Left ventricle myocardium inferior (tissue), 1 donor: ENCODE results near the gene YPEL1. TPM values are rescaled to one million over a fixed set of nuclear protein-coding genes. Genes with fewer than 3 reads are reported as not detected.

Experiments
- DNase-seq: peaks from one replicate; pipeline ENCODE4 v3.0.0-alpha.2; 2020
- H3K27ac ChIP-seq: fragments of 200-600 bp; replicated peaks from 2 replicates; pipeline ENCODE4 v1.8.0; 2021
- H3K27me3 ChIP-seq: fragments of 200-600 bp; 2 replicates; pipeline ENCODE4 v1.8.0; 2021; ENCODE audit warnings: low read depth
- H3K36me3 ChIP-seq: fragments of 200-600 bp; 2 replicates; pipeline ENCODE4 v1.8.0; 2021
- H3K4me1 ChIP-seq: fragments of 200-600 bp; 2 replicates; pipeline ENCODE4 v1.8.0; 2021
- H3K4me3 ChIP-seq: fragments of 200-600 bp; 2 replicates; pipeline ENCODE4 v1.8.0; 2021; ENCODE audit warnings: mild to moderate bottlenecking, moderate library complexity
- H3K9me3 ChIP-seq: fragments of 200-600 bp; replicated peaks from 2 replicates; pipeline ENCODE4 v1.8.0; 2021
- CTCF ChIP-seq: fragments of 200-600 bp; IDR thresholded peaks from 2 replicates; pipeline ENCODE4 v1.8.0; 2021; ENCODE audit warnings: antibody characterized with exemption, mild to moderate bottlenecking, borderline replicate concordance
- intact Hi-C: fragments of 100-400 bp; cut with micrococcal nuclease; formaldehyde crosslinking; loops from one replicate; pipeline ENCODE4 v1.11.0; 2022
- total RNA-seq: library from RNA; stranded (reverse); fragmentation: NEBNext Ultra II Directional; extraction: Animal tissue kit (Norgen Biotek cat#: 25700); gene quantifications from one replicate; pipeline ENCODE4 v1.2.1, GENCODE V29; 2021
- donor health status: DM: no; HTN: yes; CAD: no; lungs with severe emphysema.

YPEL1 gene
- total RNA-seq, 1 donor from 2014 or later, result 8.3 TPM

- Histone ChIP-seq H3K36me3 (peaks cover 3% of the 10 kb centered on the region), H3K4me1 (peaks cover 17% of the 10 kb centered on the region), H3K4me3 (no peak overlapping the region), H3K9me3 (no peaks in the 10 kb centered on the region), H3K27me3 (no peaks in the 10 kb centered on the region), H3K27ac (no peak overlapping the region)
- TF ChIP-seq CTCF, result no peak
- intact Hi-C loops, result loop anchor here (5.0 kb wide), 1 partner anchor 223 kb away; no protein-coding TSS in a partner anchor
- DNase-seq, result no peak
These were observed 20.8 kb downstream of the YPEL1 start for GRCh38 chr22:21714786-21715185.

- intact Hi-C loops, result loop anchor here (5.0 kb wide), 1 partner anchor 223 kb away; no protein-coding TSS in a partner anchor
- no peak for TF ChIP-seq CTCF
These were observed 21.4 kb downstream of the YPEL1 start for GRCh38 chr22:21714059-21714770.

GRCh38 chr22:21713428-21714058 is 22.1 kb downstream of the YPEL1 start:
- Histone ChIP-seq H3K4me3 (peak overlapping the region; percentile 31), H3K36me3 (peaks cover 3% of the 10 kb centered on the region), H3K27me3 (no peaks in the 10 kb centered on the region), H3K4me1 (peaks cover 20% of the 10 kb centered on the region), H3K9me3 (no peaks in the 10 kb centered on the region), H3K27ac (no peak overlapping the region)
- TF ChIP-seq CTCF, result no peak
- DNase-seq, result no peak
- intact Hi-C loops, result loop anchor here (5.0 kb wide), 1 partner anchor 224 kb away; no protein-coding TSS in a partner anchor

More at GRCh38 chr22:21714059-21714770, 21.4 kb downstream of the YPEL1 start:
- Histone ChIP-seq H3K9me3 (no peaks in the 10 kb centered on the region), H3K27ac (no peak overlapping the region), H3K27me3 (no peaks in the 10 kb centered on the region), H3K36me3 (peaks cover 3% of the 10 kb centered on the region), H3K4me1 (peaks cover 17% of the 10 kb centered on the region), H3K4me3 (no peak overlapping the region)
- DNase-seq, result no peak

GRCh38 chr22:21712751-21713427 is 22.7 kb downstream of the YPEL1 start:
- DNase-seq, result peak; percentile 60
- Histone ChIP-seq H3K4me3 (peak overlapping the region; percentile 31), H3K27ac (no peak overlapping the region), H3K36me3 (peaks cover 3% of the 10 kb centered on the region), H3K4me1 (peaks cover 26% of the 10 kb centered on the region), H3K27me3 (no peaks in the 10 kb centered on the region), H3K9me3 (no peaks in the 10 kb centered on the region)
- intact Hi-C loops, result loop anchor here (5.0 kb wide), 1 partner anchor 224 kb away; no protein-coding TSS in a partner anchor
- TF ChIP-seq CTCF, result peak; percentile 85

- DNase-seq, result no peak
- Histone ChIP-seq H3K4me3 (no peak overlapping the region), H3K9me3 (no peaks in the 10 kb centered on the region), H3K4me1 (peaks cover 30% of the 10 kb centered on the region), H3K27ac (no peak overlapping the region), H3K27me3 (no peaks in the 10 kb centered on the region), H3K36me3 (peaks cover 3% of the 10 kb centered on the region)
- no peak for TF ChIP-seq CTCF
- intact Hi-C loops, result loop anchor here (5.0 kb wide), 1 partner anchor 225 kb away; no protein-coding TSS in a partner anchor
These were observed 23.7 kb downstream of the YPEL1 start for GRCh38 chr22:21711851-21712250.
